ENCODE measurements around the gene ZSCAN23.
A peak's percentile ranks its signal among the peaks of the same experiment; 100 is the strongest.
"Not testable (repeated sequence)": the region's sequence is repeated elsewhere in the genome, so short reads cannot be mapped to it uniquely, and the experiment has no call there.

The ZSCAN23 gene

GRCh38 chr6:28443112-28443773 lies at the start of gene ZSCAN23:
Gene ZSCAN23, minus strand, starts transcription at chr6:28443491. Its CDS starts 7,225 bp downstream, at chr6:28436266.
- peak; percentile 79 for DNase-seq

- no peak for DNase-seq
These were observed 48.7 kb upstream of the ZSCAN23 start for GRCh38 chr6:28491984-28492317.

- DNase-seq: no peak
These were observed 47.1 kb upstream of the ZSCAN23 start for GRCh38 chr6:28490205-28490890.

GRCh38 chr6:28489366-28490204 lies 46.3 kb upstream of the ZSCAN23 start:
- DNase-seq: peak; percentile 17

GRCh38 chr6:28488916-28489365 lies 45.6 kb upstream of the ZSCAN23 start:
- DNase-seq: no peak

GRCh38 chr6:28486988-28487742 lies 43.9 kb upstream of the ZSCAN23 start:
- DNase-seq: no peak

- no peak for DNase-seq
These were observed 43.2 kb upstream of the ZSCAN23 start for GRCh38 chr6:28486533-28486932.

- DNase-seq: no peak
These were observed 42.2 kb upstream of the ZSCAN23 start for GRCh38 chr6:28485482-28485881.

- DNase-seq: no peak
These were observed 37.1 kb upstream of the ZSCAN23 start for GRCh38 chr6:28480253-28480932.

- DNase-seq: no peak
These were observed 35.2 kb upstream of the ZSCAN23 start for GRCh38 chr6:28478518-28478917.

GRCh38 chr6:28474441-28475219 lies 31.3 kb upstream of the ZSCAN23 start:
- DNase-seq: no peak

- DNase-seq: not testable (repeated sequence)
These were observed 26.0 kb upstream of the ZSCAN23 start for GRCh38 chr6:28469153-28469745.

GRCh38 chr6:28468056-28468455 lies 24.8 kb upstream of the ZSCAN23 start:
- no peak for DNase-seq

- DNase-seq: no peak
These were observed 19.1 kb upstream of the ZSCAN23 start for GRCh38 chr6:28462401-28462800.

- no peak for DNase-seq
These were observed 15.3 kb upstream of the ZSCAN23 start for GRCh38 chr6:28458568-28458967.

GRCh38 chr6:28449056-28449455 lies 5.8 kb upstream of the ZSCAN23 start:
- no peak for DNase-seq

- DNase-seq: not testable (repeated sequence)
These were observed 4.2 kb upstream of the ZSCAN23 start for GRCh38 chr6:28447512-28447906.

- DNase-seq: no peak
These were observed 3.7 kb upstream of the ZSCAN23 start for GRCh38 chr6:28446818-28447511.

- not testable (repeated sequence) for DNase-seq
These were observed 1.5 kb upstream of the ZSCAN23 start for GRCh38 chr6:28444759-28445158.

- DNase-seq: no peak
These were observed 705 bp downstream of the ZSCAN23 start for GRCh38 chr6:28442586-28442985.
